ENCODE results near the gene LZTS3.

DNA sequence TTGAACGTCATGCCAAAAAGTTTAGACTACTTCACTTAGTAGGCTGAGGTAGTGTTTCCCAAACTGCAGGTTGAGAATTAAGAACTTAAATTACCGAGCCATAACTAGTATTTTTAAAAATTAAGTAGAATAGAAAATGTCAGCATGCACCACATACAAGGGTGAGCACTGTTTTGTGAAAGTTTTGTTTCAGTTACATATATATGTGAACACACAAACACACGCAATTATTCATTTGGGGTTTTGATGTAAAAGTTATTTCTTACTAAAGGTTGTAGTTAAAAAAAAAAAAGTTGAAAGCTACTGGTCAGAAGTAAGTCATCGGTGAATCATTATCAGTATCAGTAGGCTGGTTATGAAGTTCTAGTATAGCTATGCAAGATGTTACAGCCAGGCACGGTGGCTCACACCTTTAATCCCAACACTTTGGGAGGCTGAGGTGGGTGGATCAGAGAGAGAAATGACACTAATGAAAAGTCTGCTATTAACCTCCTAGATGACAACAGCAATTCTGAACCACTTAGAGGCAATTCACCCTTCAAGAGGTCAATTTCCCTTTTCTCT is 37.8 kb downstream of the LZTS3 start:
- TF ChIP-seq GLIS3 (CRISPR knock-in tag; IDR thresholded peaks at IDR 0.05), result no peak
- TF ChIP-seq, protein P1, sequence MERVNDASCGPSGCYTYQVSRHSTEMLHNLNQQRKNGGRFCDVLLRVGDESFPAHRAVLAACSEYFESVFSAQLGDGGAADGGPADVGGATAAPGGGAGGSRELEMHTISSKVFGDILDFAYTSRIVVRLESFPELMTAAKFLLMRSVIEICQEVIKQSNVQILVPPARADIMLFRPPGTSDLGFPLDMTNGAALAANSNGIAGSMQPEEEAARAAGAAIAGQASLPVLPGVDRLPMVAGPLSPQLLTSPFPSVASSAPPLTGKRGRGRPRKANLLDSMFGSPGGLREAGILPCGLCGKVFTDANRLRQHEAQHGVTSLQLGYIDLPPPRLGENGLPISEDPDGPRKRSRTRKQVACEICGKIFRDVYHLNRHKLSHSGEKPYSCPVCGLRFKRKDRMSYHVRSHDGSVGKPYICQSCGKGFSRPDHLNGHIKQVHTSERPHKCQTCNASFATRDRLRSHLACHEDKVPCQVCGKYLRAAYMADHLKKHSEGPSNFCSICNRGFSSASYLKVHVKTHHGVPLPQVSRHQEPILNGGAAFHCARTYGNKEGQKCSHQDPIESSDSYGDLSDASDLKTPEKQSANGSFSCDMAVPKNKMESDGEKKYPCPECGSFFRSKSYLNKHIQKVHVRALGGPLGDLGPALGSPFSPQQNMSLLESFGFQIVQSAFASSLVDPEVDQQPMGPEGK (CRISPR knock-in tag; IDR thresholded peaks at IDR 0.05; ENCODE audit: borderline replicate concordance), result no peak
- no peak for TF ChIP-seq TCF4 (CRISPR knock-in tag; IDR thresholded peaks at IDR 0.05; ENCODE audit: borderline replicate concordance)
- TF ChIP-seq ZFP3 (CRISPR knock-in tag; IDR thresholded peaks at IDR 0.05), result no peak
- TF ChIP-seq BACH2 (CRISPR knock-in tag; IDR thresholded peaks at IDR 0.05; ENCODE audit: borderline replicate concordance), result no peak
